HG02852 (cell line): Measurements from ENCODE around the gene TOX2.

ENCODE experiments used
- ATAC-seq: cut with Tn5 transposase; IDR thresholded peaks from one replicate; pipeline ENCODE4 v1.9.1; 2021; ENCODE audit warnings: mild to moderate bottlenecking, moderate library complexity; ENCODE audit not compliant: unreplicated experiment

TOX2 gene

GRCh38 chr20:44073011-44073674 is 158.5 kb downstream of the TOX2 start:
- no peak for ATAC-seq

GRCh38 chr20:44073675-44074071 is 159.0 kb downstream of the TOX2 start:
- no peak for ATAC-seq

- ATAC-seq, result no peak
Measured at GRCh38 chr20:44074252-44075151, 159.8 kb downstream of the TOX2 start.

- ATAC-seq, result no peak
Measured at GRCh38 chr20:44075191-44075949, 160.7 kb downstream of the TOX2 start.

GRCh38 chr20:44075950-44076232 is 161.2 kb downstream of the TOX2 start:
- no peak for ATAC-seq

GRCh38 chr20:44079291-44079690 is 164.6 kb downstream of the TOX2 start:
- ATAC-seq, result no peak

GRCh38 chr20:44080064-44080463 is 165.4 kb downstream of the TOX2 start:
- no peak for ATAC-seq

GRCh38 chr20:44080646-44081267 is 166.1 kb downstream of the TOX2 start:
- peak; percentile 75 for ATAC-seq

- ATAC-seq, result no peak
Measured at GRCh38 chr20:44081476-44081875, 166.8 kb downstream of the TOX2 start.

GRCh38 chr20:44081888-44082287 is 167.2 kb downstream of the TOX2 start:
- ATAC-seq, result no peak

- no peak for ATAC-seq
Measured at GRCh38 chr20:44083220-44083933, 168.7 kb downstream of the TOX2 start.

GRCh38 chr20:44084439-44084838 is 169.8 kb downstream of the TOX2 start:
- ATAC-seq, result no peak

- no peak for ATAC-seq
Measured at GRCh38 chr20:44084891-44085290, 170.2 kb downstream of the TOX2 start.

- ATAC-seq, result no peak
Measured at GRCh38 chr20:44085616-44086434, 171.2 kb downstream of the TOX2 start.

GRCh38 chr20:44087051-44087856 is 172.6 kb downstream of the TOX2 start:
- ATAC-seq, result no peak

- ATAC-seq, result no peak
Measured at GRCh38 chr20:44087857-44088120, 173.1 kb downstream of the TOX2 start.

- no peak for ATAC-seq
Measured at GRCh38 chr20:44089987-44090674, 175.5 kb downstream of the TOX2 start.

GRCh38 chr20:44091026-44091425 is 176.4 kb downstream of the TOX2 start:
- no peak for ATAC-seq
